SJSA1 (cell line): ENCODE measurements around the gene MRPL1. TPM values are rescaled to one million over a fixed set of nuclear protein-coding genes. Genes with fewer than 3 reads are reported as not detected.
"Not testable (repeated sequence)": the region's sequence is repeated elsewhere in the genome, so short reads cannot be mapped to it uniquely, and the experiment has no call there.

Experiments used
- DNase-seq, 2 experiments: peaks; one replicate each; pipeline ENCODE4 v3.0.0-alpha.2; 2015 to 2020; ENCODE audit warnings: low spot score in 2 of 2, low read depth in 1 of 2
- H3K27ac ChIP-seq: fragments of 250-450 bp; sonication (Bioruptor Pico); 2 replicates; pipeline ENCODE4 v1.5.1; 2020; ENCODE audit warnings: mild to moderate bottlenecking, moderate library complexity
- H3K27me3 ChIP-seq: fragments of 250-450 bp; sonication (Bioruptor Pico); replicated peaks from 2 replicates; pipeline ENCODE4 v1.5.1; 2020; ENCODE audit warnings: mild to moderate bottlenecking, moderate library complexity
- H3K36me3 ChIP-seq: fragments of 250-450 bp; sonication (Bioruptor Pico); 2 replicates; pipeline ENCODE4 v1.5.1; 2020; ENCODE audit warnings: mild to moderate bottlenecking
- H3K4me1 ChIP-seq: fragments of 250-450 bp; sonication (Bioruptor Pico); replicated peaks from 2 replicates; pipeline ENCODE4 v1.6.1; 2021; ENCODE audit warnings: mild to moderate bottlenecking
- H3K4me3 ChIP-seq: fragments of 250-450 bp; sonication (Bioruptor Pico); 2 replicates; pipeline ENCODE4 v1.5.1; 2020; ENCODE audit warnings: mild to moderate bottlenecking
- H3K9me3 ChIP-seq: fragments of 250-450 bp; sonication (Bioruptor Pico); replicated peaks from 2 replicates; pipeline ENCODE4 v1.5.1; 2020; ENCODE audit warnings: mild to moderate bottlenecking
- total RNA-seq: library from RNA; depleted of rRNA; stranded (reverse); fragments of >200 nt; shearing (Covaris generic); gene quantifications from 2 replicates; pipeline ENCODE4 v1.2.3, GENCODE V29; 2014

The MRPL1 gene
- total RNA-seq, 1 experiment from 2014 or later: 42.4 TPM

DNA sequence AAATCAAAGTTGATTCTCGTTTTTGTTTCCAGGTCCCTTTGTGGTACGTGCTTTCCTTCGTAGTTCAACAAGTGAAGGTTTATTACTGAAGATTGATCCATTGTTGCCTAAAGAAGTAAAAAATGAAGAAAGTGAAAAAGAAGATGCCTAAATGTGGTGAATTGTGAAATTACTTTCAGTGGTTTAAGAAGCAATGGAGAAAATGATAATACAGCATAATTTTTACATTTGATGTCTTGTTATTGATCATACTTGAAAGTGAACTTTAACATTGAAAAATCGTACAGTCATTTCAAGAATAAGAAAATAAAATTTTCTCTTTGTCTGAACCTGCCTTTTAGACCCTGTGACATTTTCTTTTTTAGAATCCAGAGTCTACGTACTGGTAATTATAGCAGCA, 89.8 kb downstream of the MRPL1 start:
- Histone ChIP-seq H3K4me3 (no peak overlapping the region), H3K9me3 (no peaks in the 10 kb centered on the region), H3K27ac (no peak overlapping the region), H3K4me1 (no peaks in the 10 kb centered on the region), H3K36me3 (peaks cover 13% of the 10 kb centered on the region), H3K27me3 (no peaks in the 10 kb centered on the region)
- no peak for DNase-seq

DNA sequence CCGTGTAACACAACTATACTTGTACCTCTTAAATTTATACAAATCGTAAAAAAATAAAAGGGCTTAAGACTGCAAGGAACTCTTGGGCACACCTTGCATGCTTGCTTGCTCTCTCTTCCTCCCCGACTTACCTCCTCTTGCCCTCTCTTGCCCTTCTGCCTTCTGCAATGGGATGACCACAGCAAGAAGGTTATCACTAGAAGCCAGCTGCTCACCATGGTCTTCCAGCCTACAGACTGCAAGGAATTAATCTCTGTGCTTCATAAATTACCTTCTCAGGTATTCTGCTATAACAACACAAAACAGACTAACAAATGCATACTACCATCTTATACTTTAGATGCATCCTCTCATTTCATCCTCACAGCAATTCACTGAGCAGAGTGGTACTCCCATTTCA, 92.1 kb downstream of the MRPL1 start:
- no peaks in the 10 kb centered on the region for H3K4me1 ChIP-seq
- no peak overlapping the region for H3K27ac ChIP-seq
- H3K4me3 ChIP-seq: no peak overlapping the region
- H3K36me3 ChIP-seq: peaks cover 13% of the 10 kb centered on the region
- no peak for DNase-seq
- H3K9me3 ChIP-seq: no peaks in the 10 kb centered on the region
- H3K27me3 ChIP-seq: no peaks in the 10 kb centered on the region

DNA sequence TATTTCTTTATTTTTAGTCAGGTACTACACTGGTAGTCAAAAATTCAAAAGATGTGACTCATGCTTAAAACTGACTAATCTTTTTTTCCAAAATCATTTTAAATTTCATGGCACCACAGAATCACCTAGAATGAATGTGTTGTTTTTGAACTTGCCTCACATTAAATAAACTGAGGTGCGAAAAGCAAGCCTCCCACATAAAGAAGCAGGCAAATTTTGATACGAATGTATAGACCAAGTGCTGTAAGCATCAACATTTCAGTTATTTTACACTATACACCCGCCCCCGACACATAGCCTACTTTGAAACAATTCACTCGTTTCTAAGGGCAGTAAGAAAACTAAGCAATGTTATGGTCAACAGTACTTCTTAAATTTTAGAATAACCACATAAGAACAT, 94.3 kb downstream of the MRPL1 start:
- no peak overlapping the region for H3K27ac ChIP-seq
- peaks cover 11% of the 10 kb centered on the region; the same call in 1 of the 2 replicates for H3K36me3 ChIP-seq
- DNase-seq: no peak
- no peaks in the 10 kb centered on the region for H3K27me3 ChIP-seq
- no peaks in the 10 kb centered on the region for H3K4me1 ChIP-seq
- no peak overlapping the region for H3K4me3 ChIP-seq
- no peaks in the 10 kb centered on the region for H3K9me3 ChIP-seq

DNA sequence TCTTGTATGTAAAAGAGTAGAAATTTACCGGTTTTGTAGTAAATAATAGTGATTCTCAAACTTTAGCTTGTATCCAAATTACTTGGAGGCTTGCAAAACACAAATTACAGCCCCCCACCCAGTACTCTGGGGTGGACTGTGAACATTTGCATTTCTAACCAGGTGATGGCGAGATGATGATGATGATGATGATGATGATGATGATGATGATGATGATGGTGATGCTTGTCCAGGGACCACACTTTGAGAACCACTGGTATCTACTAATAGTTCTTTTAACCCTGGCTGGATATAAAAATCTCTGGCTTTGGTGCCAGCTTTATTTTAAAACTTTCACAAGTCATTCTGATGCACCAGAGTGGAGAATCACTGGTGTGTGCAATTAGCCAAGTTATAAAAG, 96.3 kb downstream of the MRPL1 start:
- Histone ChIP-seq H3K4me3 (no peak overlapping the region), H3K27me3 (no peaks in the 10 kb centered on the region), H3K27ac (no peak overlapping the region), H3K9me3 (no peaks in the 10 kb centered on the region), H3K36me3 (peaks cover 4% of the 10 kb centered on the region; the same call in 1 of the 2 replicates), H3K4me1 (no peaks in the 10 kb centered on the region)
- no peak for DNase-seq

DNA sequence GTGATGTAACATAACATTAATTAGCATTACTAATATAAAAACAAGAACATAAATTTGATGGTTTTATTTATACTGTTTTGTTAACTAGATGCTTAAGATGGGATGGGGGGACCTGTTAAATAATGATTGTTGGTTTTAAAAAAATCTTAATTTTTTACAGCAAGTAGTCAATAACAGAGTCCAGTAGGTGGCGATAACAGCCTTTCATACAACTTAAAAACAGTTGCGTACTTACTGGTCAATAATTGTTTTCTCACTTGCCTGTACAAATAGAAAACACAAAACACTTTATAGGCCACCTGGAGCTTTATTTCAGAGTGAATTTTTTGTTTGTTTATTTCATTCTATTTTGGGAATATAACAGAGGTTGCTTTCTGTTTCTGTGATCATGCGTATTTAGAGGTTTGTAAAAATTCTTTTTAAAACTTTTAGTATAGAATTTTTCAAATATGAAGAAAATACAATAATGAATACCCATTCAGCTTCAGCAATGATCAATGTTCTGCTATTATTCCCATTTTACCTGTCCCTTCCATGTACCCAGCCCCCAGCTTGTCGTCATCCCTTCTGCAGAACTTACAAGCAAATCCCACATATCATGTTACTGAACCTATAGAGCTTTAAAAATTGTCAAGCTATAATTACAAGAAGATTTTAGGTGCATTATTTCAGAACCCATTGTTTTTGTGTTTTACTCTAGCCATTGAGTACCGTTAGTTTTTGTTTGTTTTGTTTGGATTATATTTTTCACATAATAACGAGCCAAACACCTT, 97.1 kb downstream of the MRPL1 start:
- no peaks in the 10 kb centered on the region for H3K4me1 ChIP-seq
- H3K36me3 ChIP-seq: no peaks in the 10 kb centered on the region
- no peak overlapping the region for H3K4me3 ChIP-seq
- no peaks in the 10 kb centered on the region for H3K27me3 ChIP-seq
- no peak overlapping the region for H3K27ac ChIP-seq
- DNase-seq: peak in 1 of 2 experiments; percentile 21
- no peaks in the 10 kb centered on the region for H3K9me3 ChIP-seq

DNA sequence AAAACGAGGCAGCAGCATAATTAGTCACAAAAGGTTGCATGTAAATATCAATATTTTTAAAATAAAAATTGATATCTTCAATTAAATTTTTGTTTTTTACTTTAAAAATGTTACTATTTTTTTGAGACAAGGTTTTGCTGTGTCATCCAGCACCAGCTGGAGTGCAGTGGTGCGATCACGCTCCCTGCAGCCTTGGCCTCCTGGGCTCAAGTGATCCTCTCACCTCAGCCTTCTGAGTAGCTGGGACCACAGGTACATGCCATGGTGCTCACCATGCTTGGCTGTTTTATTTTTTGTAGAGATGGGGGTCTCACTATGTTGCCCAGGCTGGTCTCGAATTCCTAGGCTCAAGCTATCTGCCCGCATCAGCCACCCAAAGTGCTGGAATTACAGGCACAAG, 97.7 kb downstream of the MRPL1 start:
- no peak overlapping the region for H3K27ac ChIP-seq
- DNase-seq: no peak
- no peaks in the 10 kb centered on the region for H3K9me3 ChIP-seq
- no peaks in the 10 kb centered on the region for H3K4me1 ChIP-seq
- H3K27me3 ChIP-seq: no peaks in the 10 kb centered on the region
- H3K36me3 ChIP-seq: no peaks in the 10 kb centered on the region
- no peak overlapping the region for H3K4me3 ChIP-seq

DNA sequence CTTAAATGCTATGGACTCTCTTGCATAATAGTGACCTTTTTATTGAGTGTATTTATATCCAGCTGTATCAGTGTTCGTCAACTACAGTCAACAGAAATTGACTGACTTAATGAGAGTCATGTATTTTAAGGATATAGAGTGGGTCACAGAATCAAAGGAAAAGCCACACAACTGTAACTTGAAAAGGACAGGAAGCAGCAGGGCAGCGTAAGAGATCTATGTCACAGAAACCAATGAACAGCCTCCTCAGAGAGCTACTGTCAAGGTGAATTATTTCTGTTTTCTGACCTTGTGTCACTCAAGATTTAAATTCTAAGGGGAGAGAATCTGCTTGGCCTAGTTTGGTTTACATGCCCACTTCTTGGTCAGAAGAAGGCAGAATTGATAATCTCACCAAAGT, 100.4 kb downstream of the MRPL1 start:
- Histone ChIP-seq H3K9me3 (no peaks in the 10 kb centered on the region), H3K36me3 (no peaks in the 10 kb centered on the region), H3K4me3 (no peak overlapping the region), H3K27ac (no peak overlapping the region), H3K27me3 (no peaks in the 10 kb centered on the region), H3K4me1 (no peaks in the 10 kb centered on the region)
- no peak for DNase-seq

DNA sequence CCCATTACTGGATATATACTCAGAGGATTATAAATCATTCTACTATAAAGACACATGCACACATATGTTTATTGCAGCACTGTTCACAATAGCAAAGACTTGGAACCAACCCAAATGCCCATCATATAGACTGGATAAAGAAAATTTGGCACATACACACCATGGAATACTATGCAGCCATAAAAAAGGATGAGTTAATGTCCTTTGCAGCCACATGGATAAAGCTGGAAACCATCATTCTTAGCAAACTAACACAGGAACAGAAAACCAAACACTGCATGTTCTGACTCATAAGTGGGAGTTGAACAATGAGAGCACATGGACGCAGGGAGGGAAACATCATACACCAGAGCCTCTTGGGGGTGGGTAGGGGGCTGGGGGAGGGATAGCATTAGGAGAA, 111.0 kb downstream of the MRPL1 start:
- DNase-seq, H3K4me1 ChIP-seq, H3K4me3 ChIP-seq, H3K9me3 ChIP-seq, H3K27ac ChIP-seq, H3K27me3 ChIP-seq, H3K36me3 ChIP-seq: not testable (repeated sequence)

DNA sequence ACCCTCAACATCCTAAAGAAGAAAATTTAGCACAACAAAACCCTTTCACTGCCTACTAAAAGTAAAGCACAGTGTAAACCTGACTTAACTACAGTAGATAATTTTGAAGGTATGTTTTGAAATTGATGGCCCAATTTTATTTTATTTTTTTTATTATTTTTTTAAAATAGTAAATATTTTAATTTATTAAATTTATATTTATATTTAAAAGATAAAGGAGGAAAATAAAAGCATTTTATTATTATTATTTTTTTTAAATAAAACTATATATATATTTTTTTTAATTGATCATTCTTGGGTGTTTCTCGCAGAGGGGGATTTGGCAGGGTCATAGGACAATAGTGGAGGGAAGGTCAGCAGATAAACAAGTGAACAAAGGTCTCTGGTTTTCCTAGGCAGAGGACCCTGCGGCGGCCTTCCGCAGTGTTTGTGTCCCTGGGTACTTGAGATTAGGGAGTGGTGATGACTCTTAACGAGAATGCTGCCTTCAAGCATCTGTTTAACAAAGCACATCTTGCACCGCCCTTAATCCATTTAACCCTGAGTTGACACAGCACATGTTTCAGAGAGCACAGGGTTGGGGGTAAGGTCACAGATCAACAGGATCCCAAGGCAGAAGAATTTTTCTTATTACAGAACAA, 120.4 kb downstream of the MRPL1 start:
- H3K9me3 ChIP-seq, H3K4me1 ChIP-seq, H3K27me3 ChIP-seq, H3K36me3 ChIP-seq, H3K27ac ChIP-seq, H3K4me3 ChIP-seq, DNase-seq: not testable (repeated sequence)

DNA sequence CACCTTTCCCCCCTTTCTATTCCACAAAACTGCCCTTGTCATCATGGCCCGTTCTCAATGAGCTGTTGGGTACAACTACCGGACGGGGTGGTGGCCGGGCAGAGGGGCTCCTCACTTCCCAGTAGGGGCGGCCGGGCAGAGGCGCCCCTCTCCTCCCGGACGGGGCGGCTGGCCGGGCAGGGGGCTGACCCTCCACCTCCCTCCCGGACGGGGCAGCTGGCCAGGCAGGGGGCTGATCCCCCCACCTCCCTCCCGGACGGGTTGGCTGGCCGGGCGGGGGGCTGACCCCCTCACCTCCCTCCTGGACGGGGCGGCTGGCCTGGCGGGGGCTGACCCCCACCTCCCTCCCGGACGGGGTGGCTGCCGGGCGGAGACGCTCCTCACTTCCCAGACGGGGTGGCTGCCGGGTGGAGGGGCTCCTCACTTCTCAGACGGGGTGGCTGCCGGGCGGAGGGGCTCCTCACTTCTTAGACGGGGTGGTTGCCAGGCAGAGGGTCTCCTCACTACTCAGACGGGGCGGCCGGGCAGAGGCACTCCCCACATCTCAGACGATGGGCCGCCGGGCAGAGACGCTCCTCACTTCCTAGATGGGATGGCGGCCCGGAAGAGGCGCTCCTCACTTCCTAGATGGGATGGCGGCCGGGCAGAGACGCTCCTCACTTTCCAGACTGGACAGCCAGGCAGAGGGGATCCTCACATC, 121.1 kb downstream of the MRPL1 start:
- not testable (repeated sequence) for H3K4me3 ChIP-seq, H3K9me3 ChIP-seq, H3K27me3 ChIP-seq, H3K36me3 ChIP-seq, H3K4me1 ChIP-seq, DNase-seq, H3K27ac ChIP-seq

DNA sequence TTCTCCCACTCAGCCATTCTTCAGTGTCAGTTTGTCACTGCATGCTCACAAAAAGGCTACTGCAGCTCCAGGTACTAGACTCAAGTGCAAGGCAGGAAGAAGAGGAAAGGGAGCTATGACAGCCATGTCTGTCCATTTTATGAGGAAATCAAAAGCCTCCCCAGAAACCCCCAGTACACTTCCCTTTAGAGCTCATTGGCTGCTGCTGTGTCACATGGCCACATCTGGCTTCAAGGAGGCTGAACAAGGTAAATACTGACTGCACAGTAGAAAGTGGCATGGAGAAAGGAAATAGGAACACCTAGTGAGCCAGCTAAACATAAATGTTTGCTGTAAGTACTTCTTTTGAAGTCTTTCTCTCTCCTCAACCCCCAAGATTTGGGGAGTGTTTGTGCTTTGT, 127.3 kb downstream of the MRPL1 start:
- no peak overlapping the region for H3K4me3 ChIP-seq
- no peaks in the 10 kb centered on the region for H3K9me3 ChIP-seq
- no peak for DNase-seq
- H3K36me3 ChIP-seq: no peaks in the 10 kb centered on the region
- no peak overlapping the region for H3K27ac ChIP-seq
- H3K27me3 ChIP-seq: 0 out of 2 replicates have a peak, but pooled peaks cover 2% of the 10 kb centered on the region
- H3K4me1 ChIP-seq: no peaks in the 10 kb centered on the region

DNA sequence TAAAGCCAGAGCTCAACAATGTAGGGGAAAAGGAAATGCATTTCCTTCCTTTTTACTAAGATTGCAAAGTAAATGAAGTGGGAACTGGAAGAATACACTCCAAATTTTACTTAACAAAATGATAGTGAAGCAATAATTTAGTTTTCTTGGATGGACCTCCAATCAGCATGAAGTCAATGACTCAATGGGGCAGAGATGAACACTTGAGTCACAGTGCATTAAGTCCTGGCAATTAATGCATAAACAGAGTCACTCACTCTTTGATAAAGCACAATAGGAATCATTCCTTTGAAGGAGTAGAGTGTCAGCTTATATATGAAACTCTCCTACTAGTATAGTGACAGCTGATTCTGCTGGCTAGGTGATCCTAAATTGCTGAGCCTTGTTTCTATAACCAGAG, 127.8 kb downstream of the MRPL1 start:
- no peak for DNase-seq
- Histone ChIP-seq H3K36me3 (no peaks in the 10 kb centered on the region), H3K4me3 (no peak overlapping the region), H3K27me3 (0 out of 2 replicates have a peak, but pooled peaks cover 2% of the 10 kb centered on the region), H3K4me1 (no peaks in the 10 kb centered on the region), H3K9me3 (no peaks in the 10 kb centered on the region), H3K27ac (no peak overlapping the region)

DNA sequence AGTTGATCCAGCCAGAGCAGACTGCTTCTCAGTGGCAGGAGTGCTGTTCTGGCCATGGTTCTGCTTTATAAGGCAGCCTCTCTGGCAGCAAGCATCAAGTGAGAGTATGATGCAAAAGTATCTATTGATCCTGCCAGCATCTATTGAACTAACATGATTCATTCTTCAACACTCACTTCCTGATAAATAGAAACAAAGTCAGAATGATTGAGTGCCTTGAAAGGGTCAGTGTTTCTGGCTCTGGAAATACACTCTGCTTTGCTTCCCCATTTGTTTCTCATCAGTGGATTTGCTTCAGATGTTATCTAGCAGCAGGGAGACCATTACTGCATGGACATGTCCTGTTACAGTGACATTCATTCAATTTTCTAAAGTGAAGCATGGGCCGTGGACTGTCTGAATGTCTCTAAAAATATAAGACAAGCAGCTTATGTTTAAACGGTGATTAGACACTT, 128.3 kb downstream of the MRPL1 start:
- H3K36me3 ChIP-seq: no peaks in the 10 kb centered on the region
- no peaks in the 10 kb centered on the region for H3K4me1 ChIP-seq
- 0 out of 2 replicates have a peak, but pooled peaks cover 2% of the 10 kb centered on the region for H3K27me3 ChIP-seq
- no peaks in the 10 kb centered on the region for H3K9me3 ChIP-seq
- H3K4me3 ChIP-seq: no peak overlapping the region
- no peak overlapping the region for H3K27ac ChIP-seq
- DNase-seq: no peak

DNA sequence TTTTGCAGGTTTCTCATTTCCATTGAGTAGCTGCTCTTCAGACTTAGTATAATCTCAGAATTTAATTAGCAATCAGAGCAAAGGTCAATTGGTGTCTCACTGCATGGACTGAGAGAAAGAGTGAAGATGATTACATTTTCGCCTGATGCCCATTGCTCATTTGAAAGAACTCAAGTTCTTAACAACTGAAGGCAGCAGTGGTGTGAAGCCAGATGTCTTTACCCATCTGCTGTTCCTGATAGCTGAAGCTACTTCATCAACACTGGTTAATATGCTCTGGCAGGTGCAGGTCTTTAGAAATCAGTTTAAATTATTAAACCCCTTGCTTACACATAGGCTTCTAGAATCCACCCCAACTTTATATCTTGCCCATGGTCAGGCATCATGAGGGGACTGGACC, 130.0 kb downstream of the MRPL1 start:
- no peak for DNase-seq
- no peaks in the 10 kb centered on the region for H3K4me1 ChIP-seq
- 0 out of 2 replicates have a peak, but pooled peaks cover 2% of the 10 kb centered on the region for H3K27me3 ChIP-seq
- H3K36me3 ChIP-seq: no peaks in the 10 kb centered on the region
- no peaks in the 10 kb centered on the region for H3K9me3 ChIP-seq
- H3K4me3 ChIP-seq: no peak overlapping the region
- H3K27ac ChIP-seq: no peak overlapping the region
